Caco-2 (cell line): ENCODE results near the gene VSTM2L. TPM values are rescaled to one million over a fixed set of nuclear protein-coding genes. Genes with fewer than 3 reads are reported as not detected.

Source experiments
- BruUV-seq: library from RNA; stranded (reverse); fragments of 400-500 nt; replicated peaks from 2 replicates; lab custom pipeline; 2021; lab: Mats Ljungman, UMichigan
- CTCF ChIA-PET: fragments of 300-600 bp; sonication (Branson Sonifier 250); formaldehyde crosslinking; loops from one replicate; lab custom pipeline; 2022; ENCODE audit warnings: antibody characterized with exemption; lab: Charles Lee
- POLR2A ChIA-PET: fragments of 300-600 bp; sonication (Branson Sonifier 250); formaldehyde crosslinking; loops from one replicate; lab custom pipeline; 2022; ENCODE audit warnings: antibody characterized with exemption; lab: Charles Lee
- DNase-seq, 2 experiments: peaks; one replicate each; pipeline versions ENCODE4 v3.0.0 to v3.0.0-alpha.2; 2020 to 2022
- H3K27me3 ChIP-seq: replicated peaks from 2 replicates; pipeline ENCODE4 v1.6.0; 2011; ENCODE audit warnings: low read length; ENCODE audit not compliant: control insufficient read depth, insufficient read depth
- H3K36me3 ChIP-seq: 2 replicates; pipeline ENCODE4 v1.5.1; 2011; ENCODE audit warnings: low read length; ENCODE audit not compliant: control insufficient read depth, insufficient read depth
- H3K4me1 ChIP-seq: fragments of 250-450 bp; sonication (Bioruptor Pico); 2 replicates; pipeline ENCODE4 v1.5.1; 2020; ENCODE audit warnings: mild to moderate bottlenecking
- H3K4me3 ChIP-seq: 2 replicates; pipeline ENCODE4 v1.5.1; 2011; ENCODE audit warnings: low read depth, mild to moderate bottlenecking, control low read depth, low read length
- H3K9me3 ChIP-seq: fragments of 250-450 bp; sonication (Bioruptor Pico); 2 replicates; pipeline ENCODE4 v1.5.1; 2020; ENCODE audit warnings: mild to moderate bottlenecking, moderate library complexity
- H3K27ac Mint-ChIP-seq: one replicate; pipeline ENCODE4 v1.8.0; 2022; ENCODE audit warnings: mixed read lengths; ENCODE audit not compliant: unreplicated experiment
- H3K27me3 Mint-ChIP-seq: one replicate; pipeline ENCODE4 v1.8.0; 2022; ENCODE audit warnings: mixed read lengths; ENCODE audit not compliant: insufficient read depth, unreplicated experiment
- H3K36me3 Mint-ChIP-seq: one replicate; pipeline ENCODE4 v1.8.0; 2022; ENCODE audit warnings: mild to moderate bottlenecking, mixed read lengths; ENCODE audit not compliant: insufficient read depth, unreplicated experiment
- H3K4me1 Mint-ChIP-seq: one replicate; pipeline ENCODE4 v1.8.0; 2022; ENCODE audit warnings: low read depth, mixed read lengths; ENCODE audit not compliant: unreplicated experiment
- H3K4me3 Mint-ChIP-seq: one replicate; pipeline ENCODE4 v1.8.0; 2022; ENCODE audit warnings: mild to moderate bottlenecking, moderate library complexity, mixed read lengths; ENCODE audit not compliant: unreplicated experiment
- H3K9me3 Mint-ChIP-seq: one replicate; pipeline ENCODE4 v1.8.0; 2022; ENCODE audit warnings: mixed read lengths; ENCODE audit not compliant: unreplicated experiment
- intact Hi-C: fragments of 100-400 bp; cut with micrococcal nuclease; formaldehyde crosslinking; loops from one replicate; pipeline ENCODE4 v1.10.0; 2022; ENCODE audit not compliant: unreplicated experiment
- total RNA-seq: library from RNA; stranded (reverse); gene quantifications from 2 replicates; pipeline ENCODE4 v1.2.3, GENCODE V29; 2022
- TF ChIP-seq, protein P1 (sequence below), 2 experiments: fragments of 200-600 bp in 1 of 2; IDR thresholded peaks; 1 replicate in 1 of 2; 2 replicates in 1 of 2; pipeline versions ENCODE4 v1.5.1 to v1.8.0; 2011 to 2022; ENCODE audit warnings: antibody characterized with exemption in 1 of 2, control low read depth in 1 of 2, inconsistent platforms in 1 of 2, low read depth in 1 of 2, low read length in 1 of 2, mild to moderate bottlenecking in 1 of 2, moderate library complexity in 1 of 2; ENCODE audit not compliant: insufficient read depth in 1 of 2, severe bottlenecking in 1 of 2, unreplicated experiment in 1 of 2

Gene VSTM2L
- total RNA-seq, 1 experiment from 2014 or later = not detected

- Mint-ChIP-seq H3K4me3 (no peak overlapping the region), H3K27me3 (no peaks in the 10 kb centered on the region), H3K27ac (no peak overlapping the region), H3K36me3 (no peaks in the 10 kb centered on the region), H3K9me3 (no peaks in the 10 kb centered on the region), H3K4me1 (no peaks in the 10 kb centered on the region)
- CTCF ChIA-PET = no interaction called here
- POLR2A ChIA-PET = no interaction called here
- Histone ChIP-seq H3K9me3 (no peaks in the 10 kb centered on the region), H3K4me1 (peaks cover 10% of the 10 kb centered on the region; the same call in 1 of the 2 replicates), H3K4me3 (no peak overlapping the region), H3K27me3 (no peaks in the 10 kb centered on the region), H3K36me3 (no peaks in the 10 kb centered on the region)
- no peak for DNase-seq
- intact Hi-C loops = no loop called here
- TF ChIP-seq, protein P1, sequence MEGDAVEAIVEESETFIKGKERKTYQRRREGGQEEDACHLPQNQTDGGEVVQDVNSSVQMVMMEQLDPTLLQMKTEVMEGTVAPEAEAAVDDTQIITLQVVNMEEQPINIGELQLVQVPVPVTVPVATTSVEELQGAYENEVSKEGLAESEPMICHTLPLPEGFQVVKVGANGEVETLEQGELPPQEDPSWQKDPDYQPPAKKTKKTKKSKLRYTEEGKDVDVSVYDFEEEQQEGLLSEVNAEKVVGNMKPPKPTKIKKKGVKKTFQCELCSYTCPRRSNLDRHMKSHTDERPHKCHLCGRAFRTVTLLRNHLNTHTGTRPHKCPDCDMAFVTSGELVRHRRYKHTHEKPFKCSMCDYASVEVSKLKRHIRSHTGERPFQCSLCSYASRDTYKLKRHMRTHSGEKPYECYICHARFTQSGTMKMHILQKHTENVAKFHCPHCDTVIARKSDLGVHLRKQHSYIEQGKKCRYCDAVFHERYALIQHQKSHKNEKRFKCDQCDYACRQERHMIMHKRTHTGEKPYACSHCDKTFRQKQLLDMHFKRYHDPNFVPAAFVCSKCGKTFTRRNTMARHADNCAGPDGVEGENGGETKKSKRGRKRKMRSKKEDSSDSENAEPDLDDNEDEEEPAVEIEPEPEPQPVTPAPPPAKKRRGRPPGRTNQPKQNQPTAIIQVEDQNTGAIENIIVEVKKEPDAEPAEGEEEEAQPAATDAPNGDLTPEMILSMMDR (IDR thresholded peaks at IDR 0.05; ENCODE audit: insufficient read depth in 1 of 2, low read depth in 1 of 2, low read length in 1 of 2, severe bottlenecking in 1 of 2, unreplicated experiment in 1 of 2) = no peak
- BruUV-seq = no TSS peak
Measured at GRCh38 chr20:37885042-37885441, 17.9 kb upstream of the VSTM2L start.

DNA sequence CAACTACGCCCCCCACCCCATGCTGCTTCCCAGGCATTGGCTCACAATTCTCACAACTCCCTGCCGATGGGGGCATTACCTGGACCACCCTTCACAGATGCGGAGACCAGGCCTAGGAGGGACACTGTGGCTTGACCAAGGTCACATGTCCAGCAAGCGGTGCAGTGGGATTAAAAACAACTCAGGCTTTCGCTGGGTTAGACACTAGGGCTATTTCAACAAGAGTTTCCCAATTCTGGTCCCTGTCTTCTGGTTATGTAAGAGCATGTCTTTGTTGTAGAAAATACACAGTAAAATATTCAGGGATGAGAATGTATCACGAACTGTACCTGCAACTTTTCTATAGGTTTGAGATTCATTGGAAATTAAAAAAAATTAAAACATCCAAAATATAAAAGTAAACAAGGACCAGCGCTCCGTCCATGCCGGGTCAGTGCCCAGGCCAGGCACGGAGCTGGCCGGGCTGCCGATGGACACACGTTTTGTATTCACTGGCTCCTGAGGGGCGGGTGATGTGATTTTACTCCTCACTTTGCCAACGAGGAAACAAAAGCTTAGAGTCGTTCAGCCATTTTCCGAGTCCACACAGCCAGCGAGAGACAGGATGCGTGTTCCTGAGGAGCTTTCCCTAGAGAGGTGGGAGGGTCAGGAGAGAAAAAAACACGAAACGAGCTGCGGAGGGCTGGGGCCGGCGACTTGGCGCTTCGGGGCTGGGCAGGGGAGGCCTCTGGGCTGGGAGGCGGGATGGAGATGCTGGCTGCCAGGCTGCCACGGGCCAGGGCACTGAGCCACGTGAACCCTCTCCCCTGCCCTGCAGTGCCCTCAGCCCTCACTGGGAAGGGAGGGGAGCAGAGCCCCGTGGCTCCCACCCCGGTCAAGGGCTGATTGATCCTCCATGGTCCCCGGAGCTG lies 17.1 kb upstream of the VSTM2L start:
- no peaks in the 10 kb centered on the region for H3K4me1 Mint-ChIP-seq
- CTCF ChIA-PET = interaction anchor here (0.7 kb wide), 1 partner anchor 82 kb away, joined by 4 read pairs; no protein-coding TSS in a partner anchor
- Histone ChIP-seq H3K9me3 (no peaks in the 10 kb centered on the region), H3K4me3 (no peak overlapping the region), H3K27me3 (no peaks in the 10 kb centered on the region), H3K36me3 (no peaks in the 10 kb centered on the region), H3K4me1 (peaks cover 10% of the 10 kb centered on the region; the same call in 1 of the 2 replicates)
- no peaks in the 10 kb centered on the region for H3K27me3 Mint-ChIP-seq
- H3K9me3 Mint-ChIP-seq = no peaks in the 10 kb centered on the region
- TF ChIP-seq, protein P1 (IDR thresholded peaks at IDR 0.05; ENCODE audit: insufficient read depth in 1 of 2, low read depth in 1 of 2, low read length in 1 of 2, severe bottlenecking in 1 of 2, unreplicated experiment in 1 of 2) = no peak
- H3K36me3 Mint-ChIP-seq = no peaks in the 10 kb centered on the region
- no TSS peak for BruUV-seq
- intact Hi-C loops = no loop called here
- H3K27ac Mint-ChIP-seq = no peak overlapping the region
- H3K4me3 Mint-ChIP-seq = no peak overlapping the region
- POLR2A ChIA-PET = no interaction called here
- no peak for DNase-seq

DNA sequence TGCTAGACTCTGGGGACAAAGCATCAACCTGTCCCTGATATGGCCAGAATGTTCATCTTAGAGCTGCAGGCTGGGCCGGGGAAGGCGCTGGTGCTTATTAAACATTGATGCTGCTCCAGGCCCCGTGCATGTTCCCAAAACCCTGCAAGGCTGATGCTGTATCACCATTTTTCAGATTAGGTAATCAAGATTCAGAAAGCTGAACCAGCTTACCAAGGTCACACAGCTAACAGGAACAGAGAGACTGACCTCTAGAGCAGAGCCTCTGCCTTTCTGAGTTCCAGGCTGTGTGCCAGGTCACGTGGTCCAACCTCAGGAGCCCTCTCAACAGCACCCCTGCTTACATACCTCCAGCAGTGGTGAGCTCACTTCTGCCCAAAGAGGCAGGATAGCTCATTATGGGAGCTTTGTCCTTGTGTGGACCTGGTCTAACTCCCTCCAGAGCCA lies 16.1 kb upstream of the VSTM2L start:
- TF ChIP-seq, protein P1 (IDR thresholded peaks at IDR 0.05; ENCODE audit: insufficient read depth in 1 of 2, low read depth in 1 of 2, low read length in 1 of 2, severe bottlenecking in 1 of 2, unreplicated experiment in 1 of 2) = no peak
- CTCF ChIA-PET = no interaction called here

More for the DNA sequence above, 16.1 kb upstream of the VSTM2L start:
- Histone ChIP-seq H3K36me3 (no peaks in the 10 kb centered on the region), H3K27me3 (no peaks in the 10 kb centered on the region), H3K9me3 (no peaks in the 10 kb centered on the region), H3K4me1 (peaks cover under 1% of the 10 kb centered on the region; the same call in 1 of the 2 replicates), H3K4me3 (no peak overlapping the region)
- POLR2A ChIA-PET = no interaction called here
- Mint-ChIP-seq H3K9me3 (no peaks in the 10 kb centered on the region), H3K36me3 (no peaks in the 10 kb centered on the region), H3K4me3 (no peak overlapping the region), H3K27me3 (no peaks in the 10 kb centered on the region), H3K4me1 (no peaks in the 10 kb centered on the region), H3K27ac (no peak overlapping the region)
- no peak for DNase-seq
- intact Hi-C loops = no loop called here
- no TSS peak for BruUV-seq
